Measurements from ENCODE around the gene BARD1.
"Not testable (repeated sequence)": the region's sequence is repeated elsewhere in the genome, so short reads cannot be mapped to it uniquely, and the experiment has no call there.

BARD1 gene

DNA sequence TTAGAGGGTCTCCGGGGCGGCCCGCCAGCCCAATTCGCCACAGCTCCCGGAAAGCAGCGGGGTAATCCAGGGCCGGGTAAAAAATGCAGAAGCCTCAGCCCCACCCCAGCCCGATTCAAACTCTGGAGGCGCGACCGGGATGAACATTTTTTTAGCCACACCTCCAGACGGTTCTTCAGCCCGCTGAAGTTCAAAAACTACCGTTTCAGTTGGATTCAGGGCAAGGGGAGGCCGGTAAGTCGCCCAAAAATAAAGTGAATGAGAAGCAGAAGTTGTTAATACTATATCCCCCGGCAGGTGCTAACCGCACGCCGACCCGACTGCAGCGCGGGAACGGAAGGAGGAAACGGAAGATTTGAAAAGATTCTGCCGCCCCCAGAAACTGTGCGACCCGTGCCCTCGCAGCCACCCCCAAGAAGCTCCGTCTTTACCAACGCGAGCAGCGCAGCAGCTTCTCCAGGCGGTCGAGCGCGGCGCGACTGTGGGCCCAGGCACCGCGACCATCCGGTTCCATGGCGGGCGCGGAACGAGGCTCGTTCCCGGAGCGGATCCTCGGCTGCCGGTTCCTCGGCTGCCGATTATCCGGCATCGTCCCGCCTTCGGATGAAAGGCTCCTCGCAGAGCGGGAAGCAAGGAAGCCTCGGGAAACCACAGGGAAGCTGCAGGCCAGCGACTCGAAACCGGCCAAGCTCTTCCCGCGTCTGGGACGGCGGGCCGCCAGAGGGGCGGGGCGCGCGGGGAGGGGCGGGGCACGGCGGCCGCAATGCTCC, at the start of gene BARD1:
Gene BARD1 (minus strand): TSS at position 703 of the 770 bp plus-strand sequence. CDS start 114 bp downstream, at position 589.
- peak; percentile 40 for DNase-seq

DNA sequence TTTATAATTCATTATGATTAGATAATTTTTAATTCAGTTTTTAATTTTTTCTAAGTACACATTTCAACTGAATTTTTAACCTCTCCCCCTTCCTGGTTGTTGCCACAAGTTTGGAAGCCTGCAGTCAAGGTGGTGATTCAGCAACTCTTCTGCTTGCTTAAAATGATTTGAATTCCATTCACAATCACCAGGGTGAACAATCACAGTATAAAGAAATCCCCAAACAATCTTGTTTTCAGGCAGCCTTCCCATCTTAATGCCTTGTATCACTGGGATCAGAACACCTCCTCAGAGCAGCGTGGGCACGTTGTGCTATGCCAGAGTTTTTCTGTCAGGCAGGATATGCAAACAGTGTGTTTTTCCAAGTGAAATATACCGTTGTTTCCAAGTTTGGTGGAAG, 46.7 kb upstream of the BARD1 start:
- peak; percentile 18 for DNase-seq

DNA sequence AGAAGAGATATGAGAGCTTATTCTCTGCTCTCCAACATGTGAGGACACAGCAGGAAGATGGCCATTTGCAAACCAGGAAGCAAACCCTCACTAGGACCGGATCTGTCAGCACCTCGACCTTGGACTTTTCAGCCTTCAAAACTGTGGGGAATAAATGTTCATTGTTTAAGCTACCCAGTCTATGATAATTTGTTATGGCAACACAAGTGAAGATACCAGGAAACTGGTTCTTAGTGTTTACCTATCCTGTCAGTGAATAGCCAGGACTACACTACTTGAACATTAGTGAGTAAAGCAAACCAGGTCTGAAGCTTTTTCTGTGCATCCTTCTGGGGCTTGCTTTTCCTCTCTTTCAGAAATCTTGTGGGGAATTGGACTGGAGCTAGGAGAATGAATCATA, 44.4 kb upstream of the BARD1 start:
- DNase-seq, result no peak

DNA sequence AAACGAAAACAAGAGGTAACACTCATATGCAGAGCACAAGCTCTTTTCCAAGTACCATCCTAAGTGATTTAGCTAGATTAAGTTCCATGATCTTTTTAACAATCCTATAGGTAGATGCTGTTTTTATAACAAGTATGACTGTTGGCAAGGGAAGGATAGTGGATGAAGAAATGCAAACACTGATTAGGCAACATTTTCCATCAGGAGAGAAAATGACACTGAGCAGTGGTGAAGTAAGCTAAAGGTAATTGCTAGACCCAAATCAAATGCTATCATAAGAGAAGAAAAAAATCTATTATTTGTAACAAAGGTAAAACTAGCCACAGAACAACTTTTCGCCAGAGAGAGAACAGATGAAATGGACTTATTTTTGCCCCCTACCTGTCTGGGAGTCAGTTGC, 34.3 kb upstream of the BARD1 start:
- no peak for DNase-seq

DNA sequence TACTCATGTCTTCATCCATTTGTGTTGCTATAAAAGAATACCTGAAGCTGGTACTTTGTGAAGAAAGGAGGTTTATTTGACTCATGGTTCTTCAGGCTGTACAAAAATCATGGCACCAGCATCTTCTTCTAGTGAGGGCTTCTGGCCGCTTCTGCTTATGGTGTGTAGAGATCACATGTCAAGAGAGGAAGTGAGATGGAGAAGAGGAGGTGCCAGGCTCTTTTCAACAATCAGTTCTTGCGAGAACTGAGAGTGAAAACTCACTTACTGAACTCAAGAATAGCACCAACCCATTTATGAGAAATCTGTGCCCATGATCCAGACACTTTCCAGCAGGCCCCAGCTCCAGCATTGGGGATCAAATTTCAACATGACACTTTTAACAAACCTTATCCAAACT, 30.0 kb upstream of the BARD1 start:
- DNase-seq, result no peak

DNA sequence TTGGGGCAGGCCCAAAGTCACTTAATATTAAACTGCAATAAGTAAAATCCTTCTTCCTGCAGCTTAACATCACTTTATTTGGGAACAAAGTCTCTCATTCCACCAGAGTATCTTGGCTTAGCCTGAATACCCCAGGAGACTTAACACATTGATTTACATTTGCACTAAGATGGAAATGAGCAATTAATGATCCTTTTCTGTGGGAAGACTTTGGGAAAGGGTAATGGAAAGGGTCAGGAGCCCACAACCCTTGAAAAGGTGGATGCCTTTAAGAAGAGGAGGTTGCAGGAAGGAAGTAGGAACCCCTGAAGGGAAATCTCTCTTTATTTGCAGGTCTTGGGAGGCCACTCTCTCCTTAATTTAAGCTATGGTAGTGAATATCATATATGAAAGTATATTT, 28.0 kb upstream of the BARD1 start:
- DNase-seq, result no peak

GRCh38 chr2:214836568-214836967, 27.1 kb upstream of the BARD1 start:
- no peak for DNase-seq

GRCh38 chr2:214830794-214831346, 21.4 kb upstream of the BARD1 start:
- no peak for DNase-seq

- DNase-seq, result peak; percentile 26
Observed at GRCh38 chr2:214816008-214816533, 6.6 kb upstream of the BARD1 start.

- no peak for DNase-seq
Observed at GRCh38 chr2:214810671-214811070, 1.2 kb upstream of the BARD1 start.

DNA sequence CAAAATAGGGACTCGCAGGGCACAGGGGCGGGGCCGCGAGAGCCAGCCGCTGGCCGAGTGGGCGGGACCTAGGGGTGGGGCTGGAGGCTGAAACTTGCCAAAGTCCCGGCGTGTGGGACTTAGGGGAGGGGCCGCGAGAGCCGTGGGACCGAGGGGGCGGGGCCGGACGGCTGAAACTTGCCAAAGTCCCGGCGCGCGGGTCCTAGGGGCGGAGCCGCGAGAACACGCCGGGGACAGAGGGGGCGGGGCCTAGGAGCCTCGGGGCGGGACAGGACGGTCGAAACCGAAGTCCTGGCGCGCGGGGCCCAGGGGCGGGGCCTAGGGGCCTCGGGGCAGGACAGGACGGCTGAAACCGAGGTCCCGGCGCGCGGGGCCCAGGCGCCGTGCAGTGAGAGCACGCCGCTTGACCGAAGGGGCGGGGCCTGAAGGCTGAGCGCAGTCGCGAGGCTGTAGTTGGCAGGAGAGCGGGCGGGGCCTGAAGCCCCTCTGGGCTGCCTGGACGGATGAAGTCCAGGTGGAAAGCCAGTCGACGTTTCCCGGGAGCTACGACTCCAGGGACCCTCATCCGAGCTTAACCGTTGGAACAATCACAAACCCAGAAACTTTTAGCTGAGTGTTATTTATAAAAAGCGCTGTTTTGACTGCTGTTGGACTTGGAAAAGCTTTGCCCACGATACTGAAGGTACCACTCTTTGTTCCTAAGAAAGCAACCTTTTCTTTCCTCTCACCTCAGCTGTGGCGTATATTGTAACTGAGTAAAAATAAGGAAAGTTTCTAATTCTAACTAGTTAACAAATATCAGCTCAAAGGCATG, 475 bp upstream of the BARD1 start:
- peak; percentile 77 for DNase-seq

DNA sequence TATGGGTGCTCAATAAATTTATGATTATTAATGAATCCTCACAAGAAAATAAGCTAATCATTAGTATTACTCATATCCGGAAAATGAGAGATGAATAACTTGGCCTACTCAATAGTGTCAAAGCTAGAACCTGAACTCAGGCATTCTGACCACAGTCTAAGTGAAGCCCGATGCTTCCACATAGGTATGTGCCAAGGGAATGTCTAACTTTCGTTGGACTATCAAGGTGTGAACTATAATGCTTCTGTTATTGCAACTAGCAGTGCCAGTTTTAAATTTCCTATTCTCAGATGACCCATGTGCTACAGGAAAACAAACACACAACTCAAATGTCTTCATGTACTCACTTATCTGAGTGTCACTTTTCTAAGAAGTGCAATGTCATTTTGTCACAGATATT, 1.8 kb downstream of the BARD1 start:
- DNase-seq, result no peak

GRCh38 chr2:214801768-214802397, 7.6 kb downstream of the BARD1 start:
- no peak for DNase-seq

- DNase-seq, result no peak
Observed at GRCh38 chr2:214801068-214801467, 8.4 kb downstream of the BARD1 start.

- no peak for DNase-seq
Observed at GRCh38 chr2:214800180-214800579, 9.3 kb downstream of the BARD1 start.

DNA sequence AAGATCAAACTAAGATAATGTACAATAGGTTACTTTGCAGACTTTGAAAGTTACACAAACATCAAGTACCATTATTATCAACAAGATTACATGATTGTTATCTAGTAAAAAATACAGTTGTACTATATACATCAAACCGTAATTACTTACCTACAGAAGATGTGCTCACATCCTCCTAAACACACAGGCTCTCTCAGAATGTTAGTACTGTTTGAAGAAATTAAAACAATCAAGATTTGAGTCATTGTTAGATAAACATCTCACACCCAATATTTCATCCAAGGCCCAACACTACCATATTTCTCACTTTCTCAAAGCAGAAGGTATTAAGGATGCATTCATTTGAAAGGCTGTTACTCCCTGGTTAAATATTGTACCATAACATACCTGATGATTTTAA, 12.6 kb downstream of the BARD1 start:
- DNase-seq, result no peak

- DNase-seq, result not testable (repeated sequence)
Observed at GRCh38 chr2:214783181-214783580, 26.3 kb downstream of the BARD1 start.

DNA sequence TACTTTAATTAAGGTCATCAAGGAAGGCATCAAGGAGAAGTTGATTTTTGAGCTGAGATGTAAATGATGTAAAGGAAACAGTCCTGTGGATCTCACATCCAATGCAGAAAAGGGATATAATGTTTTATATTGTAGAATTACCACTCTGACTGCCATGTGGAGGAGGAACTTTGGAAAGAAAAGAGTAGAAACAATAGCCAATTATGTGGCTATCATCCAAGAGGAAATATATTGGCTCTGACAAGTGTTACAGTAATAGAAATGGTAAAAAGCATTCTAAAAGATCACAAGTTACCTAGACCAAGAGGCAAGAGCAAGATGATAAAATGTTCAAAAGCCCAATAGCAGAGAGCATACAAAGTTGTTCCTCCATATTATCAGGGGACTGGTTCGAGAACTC, 26.8 kb downstream of the BARD1 start:
- DNase-seq, result no peak

DNA sequence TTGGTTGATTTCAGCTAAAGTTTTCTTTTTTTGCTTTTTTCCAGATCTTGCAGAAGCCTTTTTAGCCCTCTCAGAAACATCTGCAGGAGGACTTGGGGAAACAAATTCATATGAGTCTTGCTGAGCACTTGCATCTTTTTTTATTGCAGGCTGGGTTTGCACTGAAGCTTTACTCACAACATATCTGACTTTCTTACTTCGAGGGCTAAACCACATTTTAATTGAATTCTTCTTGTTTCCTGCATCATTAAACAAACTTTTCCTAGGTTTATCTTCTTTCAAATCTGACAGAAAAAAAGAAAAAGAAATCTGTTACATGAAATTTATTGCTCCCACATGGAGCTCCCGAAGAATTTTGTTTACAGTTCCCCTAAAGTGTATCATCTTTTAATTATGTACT, 28.3 kb downstream of the BARD1 start:
- no peak for DNase-seq

DNA sequence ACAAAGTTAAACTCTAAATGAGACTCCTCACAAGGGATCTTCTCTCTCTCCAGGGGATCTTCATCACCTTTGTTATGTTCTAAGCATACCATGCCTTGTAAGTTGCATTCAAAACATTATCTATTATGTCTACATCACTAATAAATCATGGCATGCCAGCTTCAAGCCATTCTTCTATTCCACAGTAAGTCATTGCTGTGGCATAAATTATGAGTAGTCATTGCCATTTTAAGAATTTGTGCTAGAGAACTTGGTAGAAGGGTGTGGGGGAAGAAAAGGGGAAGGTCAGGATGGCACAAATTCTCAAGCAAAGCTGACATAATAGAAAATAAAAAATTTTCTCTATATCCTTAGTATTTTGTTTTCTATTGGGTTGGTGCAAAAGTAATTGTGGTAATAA, 33.5 kb downstream of the BARD1 start:
- DNase-seq, result no peak

DNA sequence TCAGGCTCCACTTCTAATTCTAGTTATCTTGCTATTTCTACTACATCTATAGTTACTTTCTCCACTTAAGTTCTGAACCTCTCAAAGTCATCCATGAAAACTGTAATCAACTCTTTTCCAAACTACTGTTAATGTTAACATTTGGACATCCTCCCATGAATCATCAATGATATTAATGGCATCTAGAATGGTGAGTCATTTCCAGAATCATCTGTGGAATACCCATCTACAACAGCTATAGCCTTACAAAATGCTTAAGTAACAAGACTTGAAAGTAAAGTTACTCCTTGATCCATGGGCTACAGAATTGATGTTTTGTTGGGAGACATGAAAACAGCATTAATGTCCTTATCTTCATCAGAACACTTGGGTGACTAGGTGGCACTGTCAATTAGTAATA, 35.4 kb downstream of the BARD1 start:
- DNase-seq, result no peak

DNA sequence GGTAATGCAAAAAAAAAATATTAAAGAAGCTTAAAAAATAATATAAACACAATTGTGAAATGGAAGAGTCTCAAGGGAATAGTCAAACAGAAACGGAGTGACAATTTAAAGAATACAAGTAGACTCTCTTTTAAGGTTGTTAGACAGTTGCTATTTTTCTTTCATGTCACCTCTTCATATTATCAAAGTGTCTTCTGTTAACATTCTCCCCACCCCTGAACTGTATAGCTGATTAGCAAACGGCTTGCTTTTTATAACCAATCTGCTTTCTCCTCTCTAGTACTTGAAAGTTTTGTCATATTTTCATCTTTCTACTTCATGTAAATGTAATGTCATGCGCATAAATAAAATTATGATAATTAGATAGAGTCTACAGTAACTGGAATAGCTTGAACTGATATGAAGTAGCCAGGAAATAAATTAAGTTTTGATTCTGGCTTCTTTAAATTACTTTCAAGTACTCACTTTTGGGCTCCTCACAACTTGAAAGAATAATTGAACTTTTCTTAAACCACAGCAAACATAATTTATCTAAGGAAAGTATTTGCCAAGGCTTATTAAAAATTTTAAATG, 37.0 kb downstream of the BARD1 start:
- no peak for DNase-seq

GRCh38 chr2:214765180-214765579, 44.3 kb downstream of the BARD1 start:
- no peak for DNase-seq
